ENCODE results near the gene KHDC3L. TPM values are rescaled to one million over a fixed set of nuclear protein-coding genes. Genes with fewer than 3 reads are reported as not detected.
"Not testable (repeated sequence)": the region's sequence is repeated elsewhere in the genome, so short reads cannot be mapped to it uniquely, and the experiment has no call there.

KHDC3L gene
- total RNA-seq, 2 experiments from 2014 or later = not detected

GRCh38 chr6:73371984-73372383 lies 9.5 kb downstream of the KHDC3L start:
- ATAC-seq (no peak), DNase-seq (no peak)
- H3K9me3 Mint-ChIP-seq (ENCODE audit: low read depth) = no peaks in the 10 kb centered on the region
- no peak overlapping the region for H3K27ac Mint-ChIP-seq
- CTCF ChIA-PET = interaction anchor here (0.6 kb wide), 1 partner anchor 123 kb away, joined by 5 read pairs; no protein-coding TSS in a partner anchor
- H3K27me3 Mint-ChIP-seq = no peaks in the 10 kb centered on the region
- no peaks in the 10 kb centered on the region for H3K4me1 Mint-ChIP-seq
- no peaks in the 10 kb centered on the region for H3K36me3 Mint-ChIP-seq (ENCODE audit: low read depth)
- POLR2A ChIA-PET = no interaction called here
- intact Hi-C loops (cut with DNase I, micrococcal nuclease) = no loop called here
- no peak overlapping the region for H3K4me3 Mint-ChIP-seq

- intact Hi-C loops (cut with DNase I, micrococcal nuclease) = no loop called here
- POLR2A ChIA-PET = no interaction called here
- DNase-seq = no peak
- Mint-ChIP-seq H3K9me3 (ENCODE audit: low read depth) (no peaks in the 10 kb centered on the region), H3K4me3 (no peak overlapping the region), H3K27me3 (no peaks in the 10 kb centered on the region), H3K4me1 (no peaks in the 10 kb centered on the region), H3K27ac (no peak overlapping the region), H3K36me3 (ENCODE audit: low read depth) (no peaks in the 10 kb centered on the region)
- ATAC-seq = no peak
- CTCF ChIA-PET = no interaction called here
Measured at GRCh38 chr6:73372516-73372915, 10.1 kb downstream of the KHDC3L start.

GRCh38 chr6:73375216-73375615 lies 12.8 kb downstream of the KHDC3L start:
- H3K4me3 Mint-ChIP-seq = no peak overlapping the region
- CTCF ChIA-PET = interaction anchor here (0.6 to 1.2 kb wide), 6 partner anchors 9 to 848 kb away, joined by 3 to 4 read pairs (median 3); no protein-coding TSS in a partner anchor
- no peaks in the 10 kb centered on the region for H3K4me1 Mint-ChIP-seq
- no peaks in the 10 kb centered on the region for H3K27me3 Mint-ChIP-seq
- H3K27ac Mint-ChIP-seq = no peak overlapping the region
- no peak for ATAC-seq
- H3K36me3 Mint-ChIP-seq (ENCODE audit: low read depth) = no peaks in the 10 kb centered on the region
- no peak for DNase-seq
- no peaks in the 10 kb centered on the region for H3K9me3 Mint-ChIP-seq (ENCODE audit: low read depth)
- POLR2A ChIA-PET = no interaction called here
- intact Hi-C loops (cut with DNase I, micrococcal nuclease) = no loop called here

GRCh38 chr6:73377225-73377624 lies 14.8 kb downstream of the KHDC3L start:
- no peaks in the 10 kb centered on the region for H3K9me3 Mint-ChIP-seq (ENCODE audit: low read depth)
- H3K4me3 Mint-ChIP-seq = no peak overlapping the region
- CTCF ChIA-PET = interaction anchor here (0.5 to 1.4 kb wide), 2 partner anchors 11 to 223 kb away, joined by 3 to 6 read pairs; no protein-coding TSS in a partner anchor
- intact Hi-C loops (cut with DNase I, micrococcal nuclease) = no loop called here
- no peaks in the 10 kb centered on the region for H3K4me1 Mint-ChIP-seq
- no peak overlapping the region for H3K27ac Mint-ChIP-seq
- DNase-seq = no peak
- no peaks in the 10 kb centered on the region for H3K36me3 Mint-ChIP-seq (ENCODE audit: low read depth)
- ATAC-seq = no peak
- H3K27me3 Mint-ChIP-seq = no peaks in the 10 kb centered on the region
- POLR2A ChIA-PET = no interaction called here

- H3K4me3 Mint-ChIP-seq; ATAC-seq; H3K4me1 Mint-ChIP-seq; H3K27me3 Mint-ChIP-seq; intact Hi-C loops (cut with DNase I, micrococcal nuclease); DNase-seq; H3K36me3 Mint-ChIP-seq (ENCODE audit: low read depth); POLR2A ChIA-PET; H3K27ac Mint-ChIP-seq; H3K9me3 Mint-ChIP-seq (ENCODE audit: low read depth): not testable (repeated sequence)
- CTCF ChIA-PET = interaction anchor here (0.7 kb wide), 1 partner anchor 422 kb away, joined by 3 read pairs; no protein-coding TSS in a partner anchor
Measured at GRCh38 chr6:73381531-73381930, 19.1 kb downstream of the KHDC3L start.

- no peaks in the 10 kb centered on the region for H3K9me3 Mint-ChIP-seq (ENCODE audit: low read depth)
- intact Hi-C loops (cut with DNase I, micrococcal nuclease) = no loop called here
- H3K27me3 Mint-ChIP-seq = no peaks in the 10 kb centered on the region
- no peak for DNase-seq
- no peaks in the 10 kb centered on the region for H3K4me1 Mint-ChIP-seq
- POLR2A ChIA-PET = interaction anchor here (0.6 kb wide), 1 partner anchor 787 kb away, joined by 4 read pairs; no protein-coding TSS in a partner anchor
- no peaks in the 10 kb centered on the region for H3K36me3 Mint-ChIP-seq (ENCODE audit: low read depth)
- CTCF ChIA-PET = no interaction called here
- H3K4me3 Mint-ChIP-seq = no peak overlapping the region
- no peak overlapping the region for H3K27ac Mint-ChIP-seq
- no peak for ATAC-seq
Measured at GRCh38 chr6:73382462-73383113, 20.1 kb downstream of the KHDC3L start.

GRCh38 chr6:73388433-73388799 lies 26.0 kb downstream of the KHDC3L start:
- ChIA-PET CTCF (interaction anchor here (0.7 to 1.9 kb wide), 14 partner anchors 10 to 249 kb away, joined by 3 to 9 read pairs (median 4); partner anchors contain the start of gene MTO1), POLR2A (no interaction called here)
- intact Hi-C loops (cut with DNase I, micrococcal nuclease) = loop anchor here in 1 of 2 experiments (2.0 to 5.0 kb wide), 4 partner anchors 62 to 126 kb away; partner anchors contain the start of gene KHDC1
- ATAC-seq = peak; percentile 23
- DNase-seq = no peak
- Mint-ChIP-seq H3K27me3 (no peaks in the 10 kb centered on the region), H3K27ac (no peak overlapping the region), H3K36me3 (ENCODE audit: low read depth) (no peaks in the 10 kb centered on the region), H3K9me3 (ENCODE audit: low read depth) (no peaks in the 10 kb centered on the region), H3K4me1 (peaks cover 11% of the 10 kb centered on the region), H3K4me3 (peak overlapping the region; percentile 76)

GRCh38 chr6:73388800-73389512 lies 26.5 kb downstream of the KHDC3L start:
- Mint-ChIP-seq H3K4me1 (peaks cover 11% of the 10 kb centered on the region), H3K4me3 (peak overlapping the region; percentile 76), H3K27me3 (no peaks in the 10 kb centered on the region), H3K27ac (peak overlapping the region; percentile 51), H3K9me3 (ENCODE audit: low read depth) (no peaks in the 10 kb centered on the region), H3K36me3 (ENCODE audit: low read depth) (no peaks in the 10 kb centered on the region)
- ChIA-PET POLR2A (interaction anchor here (0.7 to 1.0 kb wide), 2 partner anchors 79 to 191 kb away, joined by 3 to 4 read pairs; no protein-coding TSS in a partner anchor), CTCF (interaction anchor here (0.6 to 1.9 kb wide), 16 partner anchors 11 to 344 kb away, joined by 3 to 9 read pairs (median 4); partner anchors contain the start of gene MTO1)
- DNase-seq (peak; percentile 73), ATAC-seq (peak; percentile 86)
- intact Hi-C loops (cut with DNase I, micrococcal nuclease) = loop anchor here in 1 of 2 experiments (2.0 to 5.0 kb wide), 4 partner anchors 62 to 126 kb away; partner anchors contain the start of gene KHDC1

- intact Hi-C loops (cut with DNase I, micrococcal nuclease) = loop anchor here (2.0 to 5.0 kb wide), 5 partner anchors 61 to 768 kb away; partner anchors contain the start of genes KCNQ5 (in 1 of the 2) and KHDC1 (in 1 of the 2)
- Mint-ChIP-seq H3K4me3 (no peak overlapping the region), H3K36me3 (ENCODE audit: low read depth) (no peaks in the 10 kb centered on the region), H3K4me1 (peaks cover 13% of the 10 kb centered on the region), H3K27me3 (no peaks in the 10 kb centered on the region), H3K9me3 (ENCODE audit: low read depth) (no peaks in the 10 kb centered on the region), H3K27ac (no peak overlapping the region)
- ATAC-seq (no peak), DNase-seq (no peak)
- POLR2A ChIA-PET = no interaction called here
- CTCF ChIA-PET = interaction anchor here (0.6 to 1.3 kb wide), 3 partner anchors 11 to 773 kb away, joined by 3 to 4 read pairs (median 3); no protein-coding TSS in a partner anchor
Measured at GRCh38 chr6:73389854-73390253, 27.4 kb downstream of the KHDC3L start.

- ChIA-PET POLR2A (no interaction called here), CTCF (no interaction called here)
- no peaks in the 10 kb centered on the region for H3K36me3 Mint-ChIP-seq (ENCODE audit: low read depth)
- H3K4me1 Mint-ChIP-seq = peaks cover 14% of the 10 kb centered on the region
- no peak overlapping the region for H3K4me3 Mint-ChIP-seq
- no peaks in the 10 kb centered on the region for H3K9me3 Mint-ChIP-seq (ENCODE audit: low read depth)
- no peaks in the 10 kb centered on the region for H3K27me3 Mint-ChIP-seq
- ATAC-seq (no peak), DNase-seq (no peak)
- no peak overlapping the region for H3K27ac Mint-ChIP-seq
- intact Hi-C loops (cut with DNase I, micrococcal nuclease) = loop anchor here (5.0 kb wide), 2 partner anchors 79 to 769 kb away; partner anchors contain the start of gene KCNQ5 (in 1 of the 2)
Measured at GRCh38 chr6:73391675-73392074, 29.2 kb downstream of the KHDC3L start.

GRCh38 chr6:73392188-73392587 lies 29.7 kb downstream of the KHDC3L start:
- H3K9me3 Mint-ChIP-seq (ENCODE audit: low read depth); H3K27me3 Mint-ChIP-seq; POLR2A ChIA-PET; ATAC-seq; H3K27ac Mint-ChIP-seq; CTCF ChIA-PET; H3K36me3 Mint-ChIP-seq (ENCODE audit: low read depth); H3K4me3 Mint-ChIP-seq: not testable (repeated sequence)
- peak; percentile 18 for DNase-seq
- intact Hi-C loops (cut with DNase I, micrococcal nuclease) = loop anchor here (5.0 kb wide), 2 partner anchors 80 to 770 kb away; partner anchors contain the start of gene KCNQ5 (in 1 of the 2)
- H3K4me1 Mint-ChIP-seq = peaks cover 14% of the 10 kb centered on the region
